Stimulated activated memory B cell treated with anti-CD40 and anti-IgM and Interleukin-4, amounts not matched to agents 10 μg/mL and 1 μg/mL and 100 μg/mL, for 72 hours (primary cell): ENCODE measurements around the gene RAD18.

Experiments used
- ATAC-seq: fragments of 150-1000 bp; cut with Tn5 transposase; 2 replicates; pipeline ENCODE4 v1.10.0; 2021
- H3K27ac Mint-ChIP-seq: one replicate; pipeline ENCODE4 v1.8.0; 2022; ENCODE audit warnings: mild to moderate bottlenecking, mixed read lengths
- H3K27me3 Mint-ChIP-seq: one replicate; pipeline ENCODE4 v1.8.0; 2022; ENCODE audit warnings: mixed read lengths
- H3K36me3 Mint-ChIP-seq: one replicate; pipeline ENCODE4 v1.8.0; 2022; ENCODE audit warnings: mixed read lengths
- H3K4me1 Mint-ChIP-seq: one replicate; pipeline ENCODE4 v1.8.0; 2022; ENCODE audit warnings: mixed read lengths
- H3K4me3 Mint-ChIP-seq: one replicate; pipeline ENCODE4 v1.8.0; 2022; ENCODE audit warnings: mild to moderate bottlenecking, moderate library complexity, mixed read lengths
- H3K9me3 Mint-ChIP-seq: one replicate; pipeline ENCODE4 v1.8.0; 2022; ENCODE audit warnings: mixed read lengths

The RAD18 gene

DNA sequence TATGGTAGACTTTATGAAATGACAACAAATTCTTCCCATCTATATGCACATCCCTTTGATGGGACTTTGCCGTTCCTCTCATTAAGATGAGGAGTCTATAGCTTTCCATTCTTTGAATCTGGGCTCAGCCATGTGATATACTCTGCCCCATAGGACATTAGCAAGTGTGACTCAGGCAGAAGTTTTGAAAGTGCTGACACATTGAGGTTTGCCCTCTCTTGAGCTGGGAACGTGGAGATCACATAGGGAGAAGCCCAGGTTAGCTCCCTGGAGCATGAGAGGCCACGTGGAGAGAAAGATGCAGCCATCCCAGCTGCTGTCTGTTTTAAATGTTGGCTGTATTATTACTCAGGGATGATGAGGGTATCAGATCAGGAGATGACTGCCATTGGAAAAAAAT is 126.1 kb downstream of the RAD18 start:
- Mint-ChIP-seq H3K27ac (no peak overlapping the region), H3K36me3 (no peaks in the 10 kb centered on the region), H3K27me3 (no peaks in the 10 kb centered on the region), H3K9me3 (no peaks in the 10 kb centered on the region), H3K4me3 (no peak overlapping the region), H3K4me1 (no peaks in the 10 kb centered on the region)
- no peak for ATAC-seq

DNA sequence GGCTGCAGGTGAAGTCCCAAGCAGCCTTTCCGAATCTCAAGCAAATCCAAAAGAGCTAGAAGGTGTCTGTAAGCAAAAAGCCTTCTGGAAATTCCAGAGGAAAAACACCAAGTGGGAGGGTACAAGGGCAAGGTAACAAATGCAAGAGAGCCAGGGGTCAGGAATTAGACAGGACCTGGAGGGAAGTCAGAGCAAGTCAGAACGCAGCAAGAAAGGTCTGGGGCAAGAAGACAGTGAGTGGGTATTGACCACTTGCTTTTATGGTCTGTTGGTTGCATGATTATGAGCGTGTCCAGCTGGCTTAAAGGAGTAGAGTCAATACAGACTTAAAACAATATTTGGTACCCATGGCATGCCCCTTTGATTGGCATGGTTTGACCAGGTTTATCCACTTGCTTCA is 127.2 kb downstream of the RAD18 start:
- ATAC-seq, result no peak
- no peak overlapping the region for H3K4me3 Mint-ChIP-seq
- no peak overlapping the region for H3K27ac Mint-ChIP-seq
- H3K4me1 Mint-ChIP-seq, result no peaks in the 10 kb centered on the region
- no peaks in the 10 kb centered on the region for H3K36me3 Mint-ChIP-seq
- no peaks in the 10 kb centered on the region for H3K27me3 Mint-ChIP-seq
- H3K9me3 Mint-ChIP-seq, result no peaks in the 10 kb centered on the region

DNA sequence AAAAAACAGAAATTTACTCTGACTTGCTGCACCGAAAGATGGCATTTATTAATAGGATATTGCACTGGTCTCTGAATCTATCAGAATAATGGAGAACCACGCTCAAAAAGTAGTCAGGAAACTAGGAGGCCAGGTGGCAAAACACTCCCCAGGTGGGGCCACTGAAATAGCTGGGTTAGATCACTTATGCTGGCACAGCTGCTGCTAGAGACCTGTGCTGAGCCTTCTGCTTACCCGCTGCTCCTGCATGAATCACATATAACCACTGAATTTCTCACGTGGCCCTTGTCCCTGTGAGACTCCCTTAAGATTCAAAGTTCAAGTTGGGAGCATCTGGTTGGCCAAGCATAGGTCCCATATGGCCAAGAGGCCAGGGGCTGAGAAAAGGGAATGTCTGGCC is 127.9 kb downstream of the RAD18 start:
- Mint-ChIP-seq H3K4me3 (no peak overlapping the region), H3K27ac (no peak overlapping the region), H3K36me3 (no peaks in the 10 kb centered on the region), H3K4me1 (no peaks in the 10 kb centered on the region), H3K27me3 (no peaks in the 10 kb centered on the region), H3K9me3 (no peaks in the 10 kb centered on the region)
- no peak for ATAC-seq

DNA sequence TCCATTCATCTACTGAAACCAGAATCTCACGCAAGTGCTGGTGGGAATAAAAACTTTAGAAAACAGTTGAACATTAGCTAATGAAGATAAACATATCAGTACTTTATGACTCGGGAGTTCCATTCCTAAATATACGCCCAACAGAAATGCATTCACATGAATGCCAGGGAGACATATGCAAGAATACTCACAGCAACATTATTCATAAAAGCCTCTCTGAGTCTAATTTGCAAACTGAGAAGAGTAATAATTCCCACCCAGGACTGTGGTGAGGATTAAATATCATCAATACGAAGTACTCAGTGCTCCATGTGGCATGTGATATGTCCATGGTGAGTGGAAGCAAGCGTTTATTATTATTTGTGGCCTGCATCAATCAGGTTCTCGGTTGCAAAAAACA is 128.3 kb downstream of the RAD18 start:
- H3K4me3 Mint-ChIP-seq, result no peak overlapping the region
- no peak for ATAC-seq
- H3K4me1 Mint-ChIP-seq, result no peaks in the 10 kb centered on the region
- H3K9me3 Mint-ChIP-seq, result no peaks in the 10 kb centered on the region
- no peaks in the 10 kb centered on the region for H3K36me3 Mint-ChIP-seq
- H3K27ac Mint-ChIP-seq, result no peak overlapping the region
- no peaks in the 10 kb centered on the region for H3K27me3 Mint-ChIP-seq

DNA sequence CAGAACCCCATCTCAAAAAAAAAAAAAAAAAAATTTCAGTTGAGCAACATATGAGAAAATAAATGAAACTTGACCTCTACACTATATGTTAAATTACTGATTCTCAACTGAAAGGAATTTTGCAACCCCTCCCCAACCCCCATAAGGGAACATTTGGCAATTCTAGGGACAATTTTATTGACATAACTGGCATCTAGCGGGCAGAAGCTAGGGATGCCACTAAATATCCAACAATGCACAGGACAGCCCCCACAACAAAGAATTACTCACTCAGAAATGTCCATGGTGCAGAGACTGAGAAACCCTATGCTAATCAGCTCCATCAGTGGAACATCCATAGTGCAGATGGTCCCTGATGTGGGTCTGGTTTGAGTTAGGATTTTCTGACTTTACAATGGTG is 135.6 kb downstream of the RAD18 start:
- Mint-ChIP-seq H3K27me3 (no peaks in the 10 kb centered on the region), H3K27ac (no peak overlapping the region), H3K4me1 (no peaks in the 10 kb centered on the region), H3K36me3 (no peaks in the 10 kb centered on the region), H3K4me3 (no peak overlapping the region), H3K9me3 (no peaks in the 10 kb centered on the region)
- no peak for ATAC-seq
